Stimulated activated naive CD8-positive, alpha-beta T cell treated with anti-CD3 and anti-CD28 coated beads, Interleukin-15, Interleukin-2, amounts not matched to agents 100 U/mL and 50 U/mL, for 24 hours (primary cell): ENCODE results near the gene ZDHHC14.

Experiments
- ATAC-seq: fragments of 150-1000 bp; cut with Tn5 transposase; one replicate; pipeline ENCODE4 v1.10.0; 2021
- DNase-seq: peaks from one replicate; pipeline ENCODE4 v3.0.0; 2021

ZDHHC14 gene

DNA sequence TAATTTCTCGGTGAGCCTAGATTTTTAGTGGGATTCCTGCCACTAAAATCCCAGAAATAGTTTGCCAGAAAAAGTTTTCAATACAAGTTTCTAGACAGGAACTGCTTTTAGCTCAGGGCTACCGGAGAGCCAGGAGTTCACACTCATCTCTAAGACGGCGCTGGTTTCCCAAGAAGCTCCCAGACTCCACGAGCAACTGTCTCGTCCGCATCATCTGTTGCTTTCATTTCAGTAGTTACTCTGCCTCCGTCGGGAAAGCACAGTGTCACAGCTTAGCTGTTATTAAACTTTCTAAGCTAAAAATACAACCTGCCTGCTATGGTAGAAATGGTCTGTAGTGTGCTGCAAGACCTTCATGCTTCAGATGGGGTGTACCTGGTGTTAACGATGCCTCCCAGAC is 244.8 kb downstream of the ZDHHC14 start:
- DNase-seq (no peak), ATAC-seq (no peak)

DNA sequence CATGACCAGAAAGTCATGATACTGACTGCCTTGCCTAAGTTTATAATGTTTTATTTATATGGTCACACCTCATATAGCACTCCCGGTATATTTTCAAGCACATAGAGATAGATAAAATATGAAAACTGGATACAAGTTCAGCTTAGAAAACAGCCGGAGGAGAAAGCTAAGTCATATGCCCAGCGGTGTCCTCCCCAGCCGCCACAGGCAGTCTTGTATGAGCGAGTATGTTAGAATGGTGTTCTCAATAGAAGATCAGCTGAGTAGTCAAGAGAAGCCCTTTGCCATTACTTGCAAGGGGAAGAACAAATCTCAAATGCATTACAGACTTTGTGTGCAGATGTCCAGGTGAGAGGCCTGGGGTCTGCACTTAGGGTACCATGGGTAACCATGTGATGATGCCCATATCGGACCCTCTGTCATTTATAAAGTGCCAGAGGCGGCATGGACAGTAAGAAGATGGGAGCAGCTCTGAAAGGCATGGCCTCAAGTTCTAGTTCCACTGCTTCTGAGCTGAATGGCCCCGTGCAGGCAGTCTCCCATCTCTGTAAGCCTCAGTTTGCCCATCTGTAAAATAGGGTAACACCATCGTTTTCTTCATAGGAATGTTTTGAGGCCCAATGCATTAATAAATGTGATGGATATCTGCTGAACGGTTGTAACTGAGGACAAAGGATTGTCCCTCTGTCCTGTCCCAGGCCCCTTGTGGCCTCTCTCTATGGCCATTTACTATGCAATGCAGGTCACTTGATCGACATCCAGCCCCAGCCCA is 246.4 kb downstream of the ZDHHC14 start:
- DNase-seq (no peak), ATAC-seq (no peak)

DNA sequence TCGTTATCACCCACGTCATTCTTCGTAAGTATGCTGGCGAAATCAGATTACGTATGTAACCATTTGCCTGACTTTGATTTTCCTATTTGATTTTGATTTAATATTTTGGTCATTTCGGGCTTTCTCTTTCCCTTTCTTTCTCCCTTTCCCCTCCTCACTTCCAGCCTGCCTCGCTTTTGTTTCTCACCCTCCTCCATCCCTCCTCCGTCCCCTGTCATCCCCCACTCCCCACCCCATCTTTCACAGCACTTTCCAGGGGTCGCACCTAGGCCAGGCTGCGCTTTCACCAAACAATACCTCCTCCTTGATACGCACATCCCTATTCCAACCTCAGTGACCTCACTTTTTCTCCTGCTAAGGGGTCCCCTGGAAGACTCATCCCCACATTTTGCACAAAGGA is 247.5 kb downstream of the ZDHHC14 start:
- DNase-seq (no peak), ATAC-seq (no peak)

DNA sequence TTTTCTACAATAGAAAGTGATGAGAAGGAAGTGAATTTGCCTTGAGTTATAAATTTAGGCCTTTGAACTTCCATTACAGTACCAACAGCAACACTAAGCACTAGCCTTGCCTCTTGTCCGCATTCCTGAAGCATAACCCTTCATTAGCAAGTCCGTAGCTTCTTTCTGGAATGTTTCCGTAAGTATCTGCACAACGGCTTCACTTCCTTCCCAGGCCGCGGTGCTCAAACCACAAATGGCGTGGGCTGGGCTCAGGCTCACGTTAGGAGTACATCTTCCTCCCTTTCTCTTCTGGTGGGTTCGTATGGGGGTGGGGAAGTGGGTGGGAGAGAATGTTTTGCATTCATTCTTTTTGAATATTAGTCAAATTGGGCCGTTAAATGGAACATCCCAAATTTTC is 248.2 kb downstream of the ZDHHC14 start:
- DNase-seq, result peak; percentile 12
- ATAC-seq, result no peak

DNA sequence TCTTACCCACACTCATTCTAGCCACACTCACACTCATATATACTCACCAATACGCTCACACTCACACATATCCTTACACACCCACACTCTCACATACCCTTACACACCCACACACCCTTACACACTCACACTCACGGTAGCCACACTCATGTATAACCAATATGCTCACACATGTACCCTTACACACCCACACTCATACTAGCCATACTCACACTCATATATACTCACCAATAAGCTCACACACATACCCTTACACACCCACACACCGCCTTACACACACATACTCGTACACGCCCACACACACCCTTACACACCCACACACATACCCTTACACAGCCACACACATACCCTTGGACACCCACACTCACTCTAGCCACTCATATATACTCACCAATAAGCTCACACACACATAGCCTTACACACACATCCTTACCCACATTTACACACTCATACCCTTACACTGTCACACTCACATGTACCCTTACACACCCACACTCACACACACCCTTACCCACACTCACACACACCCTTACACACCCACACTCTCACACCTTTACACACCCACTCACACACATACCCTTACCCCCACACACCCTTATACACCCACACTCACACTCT is 249.6 kb downstream of the ZDHHC14 start:
- ATAC-seq, result peak; percentile 14
- DNase-seq, result no peak

DNA sequence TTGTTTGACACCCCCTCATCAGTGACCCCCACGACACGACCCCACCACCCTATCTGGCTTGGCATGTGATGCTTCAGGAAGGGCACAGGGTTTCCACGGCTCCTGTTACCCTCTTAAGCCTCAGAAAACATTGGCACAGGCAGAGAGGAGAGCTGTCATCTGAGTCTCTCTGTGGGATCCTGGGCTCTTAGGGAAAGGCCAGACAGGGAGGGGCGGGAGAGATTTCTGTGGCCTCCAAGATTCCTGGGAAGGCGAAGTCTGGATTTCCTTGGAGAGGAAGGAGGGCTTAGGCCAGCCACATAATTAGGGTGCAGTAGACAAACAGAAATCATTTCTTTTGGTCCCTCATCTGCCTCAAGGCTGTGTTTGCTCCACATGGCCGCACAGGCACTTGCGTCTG is 250.4 kb downstream of the ZDHHC14 start:
- ATAC-seq (no peak), DNase-seq (no peak)

DNA sequence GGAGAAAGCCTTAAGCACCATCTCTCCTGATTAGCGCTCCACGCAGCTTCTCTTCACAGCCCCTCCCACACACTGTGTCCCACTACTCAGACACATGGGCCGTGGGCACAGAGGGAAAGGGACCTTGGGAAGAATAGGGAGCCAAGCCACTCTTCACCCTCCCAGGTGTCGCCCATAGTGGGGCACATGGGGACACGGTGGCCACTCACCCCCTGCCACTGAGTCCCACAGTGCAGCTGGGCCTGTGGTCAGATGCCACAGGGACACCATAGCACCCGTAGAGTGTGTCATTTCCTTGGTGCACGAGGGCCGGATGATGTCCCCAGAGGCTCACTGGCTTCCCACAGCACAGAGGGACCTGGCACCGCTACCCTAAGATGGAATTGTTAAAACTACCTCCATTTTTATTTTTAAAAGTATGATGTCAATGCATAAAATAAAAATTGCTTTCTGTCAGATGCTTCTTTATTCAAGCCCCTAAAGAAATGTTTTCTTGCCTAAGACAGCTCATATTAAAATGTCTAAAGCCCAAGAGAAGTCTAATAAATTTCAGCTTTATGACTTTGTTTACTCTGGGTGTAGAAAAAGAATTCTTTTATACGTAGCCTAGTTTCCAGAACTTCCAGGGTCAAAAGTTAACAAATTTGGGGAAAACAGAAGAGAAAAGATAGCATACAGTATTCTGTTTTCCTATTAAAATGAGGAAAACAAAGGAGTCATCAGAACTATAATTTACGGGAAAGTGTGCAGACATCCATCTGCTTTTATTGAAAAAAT is 251.0 kb downstream of the ZDHHC14 start:
- no peak for DNase-seq
- ATAC-seq, result no peak

DNA sequence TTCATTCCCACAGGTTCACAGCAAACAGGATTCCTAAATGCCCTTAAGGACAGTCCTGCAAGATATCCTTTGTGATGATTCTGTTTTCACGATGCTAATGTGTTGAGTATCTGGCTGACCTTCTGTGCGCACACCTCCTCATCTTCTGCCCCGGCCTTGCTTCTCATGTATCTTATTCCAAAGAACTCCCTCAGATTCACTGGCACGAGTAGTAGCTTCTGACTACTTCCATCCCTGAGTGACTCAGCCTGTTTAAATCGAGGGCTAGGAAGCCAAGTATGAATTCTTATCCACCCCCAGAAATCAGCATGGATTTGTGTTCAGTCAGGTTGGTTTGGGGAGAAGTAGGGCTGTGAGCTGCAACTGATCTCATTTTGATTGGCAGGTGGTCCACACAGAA is 251.8 kb downstream of the ZDHHC14 start:
- ATAC-seq (no peak), DNase-seq (no peak)

DNA sequence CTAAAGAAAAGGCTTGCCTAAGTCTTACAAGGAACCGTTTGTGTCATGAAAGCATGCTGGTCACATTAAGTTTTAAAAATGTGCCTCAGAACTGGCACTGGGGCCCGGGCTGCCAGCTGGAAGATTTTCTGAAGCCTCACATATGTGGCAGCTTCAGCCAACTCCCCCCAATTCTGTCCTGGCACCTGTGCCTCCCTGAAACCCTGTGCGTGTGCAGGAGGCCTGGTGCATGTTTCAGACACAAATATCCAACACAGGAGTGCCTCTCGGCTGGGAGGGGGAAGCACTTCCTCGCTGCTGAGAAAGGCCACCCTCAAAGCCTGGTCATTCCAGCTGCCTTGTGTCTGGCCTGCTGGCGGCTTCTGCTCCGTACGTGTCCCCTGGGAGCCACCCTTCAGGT is 253.6 kb downstream of the ZDHHC14 start:
- DNase-seq (no peak), ATAC-seq (no peak)

DNA sequence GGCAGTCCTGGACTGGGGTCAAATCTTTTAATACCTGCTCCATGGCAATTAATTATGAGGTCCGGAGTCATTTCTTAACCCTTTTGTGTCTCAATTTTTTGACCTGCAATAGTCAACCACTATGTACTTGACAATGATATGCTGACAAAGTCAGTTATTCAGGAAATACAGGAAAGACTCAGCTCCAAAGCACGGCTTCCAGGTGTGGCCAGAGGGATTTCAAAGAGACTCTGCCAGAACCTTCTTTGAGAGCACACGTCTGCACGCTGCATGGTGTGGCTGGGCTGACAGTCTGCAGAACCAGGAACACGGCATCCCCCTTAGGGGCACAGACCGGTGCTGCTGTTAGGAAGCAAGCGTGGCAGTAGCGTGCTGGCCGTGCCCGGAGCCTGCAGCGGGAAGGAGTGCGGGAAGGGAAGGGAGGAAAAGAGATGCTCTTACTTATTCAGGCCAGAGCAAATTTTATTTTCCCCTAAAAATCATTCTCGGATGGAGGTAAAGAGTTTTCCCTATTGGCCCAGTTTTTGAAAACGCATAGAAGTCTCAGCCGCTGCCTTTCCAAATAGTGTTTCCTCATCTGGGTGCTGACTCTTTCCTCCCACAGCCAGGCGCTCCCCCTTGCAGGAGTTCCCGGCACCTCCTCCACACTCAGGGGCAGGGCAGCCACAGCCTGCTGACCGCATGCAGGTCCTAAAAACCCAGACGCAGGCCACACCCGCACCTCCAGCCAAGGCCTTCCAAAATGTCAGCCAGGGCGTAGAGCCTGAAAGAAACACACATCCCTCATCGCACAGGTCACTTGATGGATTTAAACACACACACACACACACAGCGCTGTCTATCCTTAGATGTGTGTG is 254.6 kb downstream of the ZDHHC14 start:
- no peak for ATAC-seq
- no peak for DNase-seq

DNA sequence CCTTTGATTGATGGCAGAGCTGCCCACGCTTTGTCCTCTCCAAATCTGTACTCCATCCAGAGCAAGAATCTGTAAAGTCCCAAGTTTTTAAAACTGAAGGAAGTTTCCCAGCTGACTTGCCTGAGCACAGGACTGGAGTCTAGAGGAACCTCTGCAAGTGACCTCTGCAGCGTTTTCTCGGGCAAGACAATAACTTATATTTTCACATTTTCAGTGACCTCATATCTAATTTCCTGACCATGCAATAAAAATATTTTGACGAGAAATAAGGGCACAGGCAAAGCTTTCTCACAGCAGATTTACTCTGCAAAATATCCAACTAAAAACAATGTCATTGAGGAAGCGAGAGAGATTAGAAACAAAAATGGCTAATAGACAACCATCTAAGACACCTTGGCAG is 256.5 kb downstream of the ZDHHC14 start:
- DNase-seq, result no peak
- ATAC-seq, result no peak

DNA sequence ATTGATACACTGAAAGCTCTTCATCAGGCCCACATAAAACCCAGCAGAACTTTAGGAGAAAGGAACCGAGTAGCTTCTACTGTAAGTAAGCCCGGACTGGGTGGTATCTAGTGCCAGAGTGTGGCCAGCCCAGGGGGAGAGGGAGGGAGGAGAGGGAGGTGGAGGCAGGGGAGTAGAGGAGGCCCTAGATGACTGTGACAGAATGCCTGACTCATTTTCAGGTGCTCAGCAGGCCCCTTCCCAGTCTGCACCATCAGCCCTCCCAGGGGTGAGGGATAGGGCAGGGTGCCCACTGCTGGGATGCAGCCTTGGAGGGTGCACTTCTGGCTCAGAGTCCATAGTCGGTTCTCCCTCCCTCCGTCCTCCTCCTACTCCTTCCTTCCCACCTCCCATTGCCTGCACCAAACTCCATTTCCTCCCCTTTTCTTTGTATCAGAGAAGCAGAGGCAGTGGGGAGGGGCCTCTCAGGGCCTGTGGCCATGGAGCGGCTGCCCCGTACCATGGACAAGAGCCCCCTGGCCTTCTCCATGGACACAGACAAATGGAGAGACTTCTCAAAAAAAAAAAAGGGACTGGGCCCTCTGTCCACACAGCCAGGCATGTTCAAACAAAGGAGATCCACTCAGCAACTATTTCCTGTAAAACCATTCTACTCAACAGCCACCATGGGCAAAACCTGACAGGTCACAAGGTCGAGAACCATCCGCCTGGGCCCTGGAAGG is 257.1 kb downstream of the ZDHHC14 start:
- ATAC-seq (no peak), DNase-seq (no peak)

DNA sequence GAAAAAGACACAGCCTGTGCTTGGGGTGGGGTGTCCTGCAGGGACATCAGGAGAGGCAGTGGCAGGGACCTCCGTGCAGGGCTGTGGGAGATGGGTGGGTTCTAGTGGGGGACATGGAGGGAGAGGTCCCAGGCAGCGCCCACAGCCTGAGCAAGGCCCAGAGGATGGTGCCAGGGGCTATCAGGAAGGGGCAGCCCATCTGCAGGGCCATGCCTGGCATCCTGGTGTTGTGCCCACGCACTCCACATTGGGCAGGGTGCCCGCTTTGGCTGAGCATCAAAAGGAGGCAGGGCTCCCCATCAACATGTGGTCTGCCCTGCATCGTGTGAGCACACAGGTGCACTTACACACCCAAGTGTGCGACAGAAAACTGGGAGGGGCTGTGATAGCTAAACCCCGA is 257.8 kb downstream of the ZDHHC14 start:
- DNase-seq, result no peak
- ATAC-seq, result no peak

DNA sequence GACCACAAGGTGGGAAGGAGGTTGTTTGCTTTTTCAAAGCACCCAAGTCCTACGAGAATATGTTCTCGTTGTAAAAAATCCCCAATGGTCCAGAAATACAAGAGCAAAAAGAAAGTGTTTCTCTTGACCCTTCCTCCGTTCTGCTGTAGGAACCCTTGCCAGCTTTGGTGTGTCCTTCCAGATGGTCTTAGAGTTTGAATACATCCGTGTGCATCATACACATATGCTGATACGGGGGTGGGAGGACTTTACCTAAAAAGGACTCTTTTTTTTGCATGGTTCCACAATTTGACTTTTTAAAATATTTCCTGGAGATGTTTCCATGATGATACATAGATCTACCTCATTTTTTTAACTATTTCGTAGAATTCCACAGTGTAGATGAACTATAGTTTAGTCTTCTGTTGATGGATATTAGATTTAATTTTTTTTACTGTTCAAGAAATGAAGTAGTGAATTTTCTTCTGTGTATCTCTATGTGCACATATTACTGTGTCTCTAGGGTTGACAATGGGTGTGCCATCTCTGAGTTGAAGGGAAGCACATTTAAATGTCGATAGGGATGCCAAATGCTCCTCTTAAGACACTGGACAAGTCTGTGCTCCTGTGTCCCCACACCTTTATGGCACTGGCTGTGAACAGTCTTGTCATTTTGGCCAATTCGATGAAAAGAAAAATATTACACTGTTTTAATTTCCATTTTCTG is 259.9 kb downstream of the ZDHHC14 start:
- DNase-seq, result no peak

DNA sequence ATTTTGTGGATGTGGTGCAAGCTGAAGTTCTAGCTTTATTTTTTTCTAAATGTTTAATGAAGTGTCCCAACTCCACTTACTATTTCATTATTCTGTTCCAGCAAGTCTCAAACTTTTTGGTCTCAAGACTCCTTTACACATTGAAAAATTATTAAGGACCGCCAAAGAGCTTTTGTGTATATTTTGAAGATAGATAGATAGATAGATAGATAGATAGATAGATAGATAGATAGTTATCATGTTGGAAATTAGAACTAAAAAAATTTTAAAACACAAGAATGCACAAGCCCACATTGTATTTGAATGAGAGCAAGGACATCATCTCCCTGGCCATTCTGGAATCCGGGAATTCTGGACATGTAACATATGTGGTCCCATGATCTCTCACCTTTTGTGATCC is 260.8 kb downstream of the ZDHHC14 start:
- no peak for ATAC-seq
- no peak for DNase-seq

More for the DNA sequence above, 259.9 kb downstream of the ZDHHC14 start:
- ATAC-seq, result no peak

DNA sequence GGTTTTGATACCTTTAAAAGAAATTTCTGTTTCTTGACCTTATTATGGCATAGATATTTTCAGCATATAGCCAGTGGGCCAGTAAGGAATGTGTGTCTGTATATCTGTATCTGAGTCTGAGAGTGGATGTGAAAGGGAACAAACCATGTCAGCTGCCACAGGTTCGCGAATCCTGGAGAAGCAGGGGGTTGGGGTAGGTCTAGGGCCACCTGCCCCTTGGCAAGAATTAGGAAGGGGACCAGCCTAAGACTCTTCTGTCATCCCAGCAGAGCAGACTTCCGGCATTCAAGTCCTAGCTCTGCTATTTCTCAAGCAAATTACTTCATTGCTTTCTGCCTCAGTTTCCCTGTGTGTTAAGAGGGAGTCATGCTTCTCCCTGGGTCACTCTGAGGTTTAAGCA is 261.7 kb downstream of the ZDHHC14 start:
- DNase-seq (no peak), ATAC-seq (no peak)

DNA sequence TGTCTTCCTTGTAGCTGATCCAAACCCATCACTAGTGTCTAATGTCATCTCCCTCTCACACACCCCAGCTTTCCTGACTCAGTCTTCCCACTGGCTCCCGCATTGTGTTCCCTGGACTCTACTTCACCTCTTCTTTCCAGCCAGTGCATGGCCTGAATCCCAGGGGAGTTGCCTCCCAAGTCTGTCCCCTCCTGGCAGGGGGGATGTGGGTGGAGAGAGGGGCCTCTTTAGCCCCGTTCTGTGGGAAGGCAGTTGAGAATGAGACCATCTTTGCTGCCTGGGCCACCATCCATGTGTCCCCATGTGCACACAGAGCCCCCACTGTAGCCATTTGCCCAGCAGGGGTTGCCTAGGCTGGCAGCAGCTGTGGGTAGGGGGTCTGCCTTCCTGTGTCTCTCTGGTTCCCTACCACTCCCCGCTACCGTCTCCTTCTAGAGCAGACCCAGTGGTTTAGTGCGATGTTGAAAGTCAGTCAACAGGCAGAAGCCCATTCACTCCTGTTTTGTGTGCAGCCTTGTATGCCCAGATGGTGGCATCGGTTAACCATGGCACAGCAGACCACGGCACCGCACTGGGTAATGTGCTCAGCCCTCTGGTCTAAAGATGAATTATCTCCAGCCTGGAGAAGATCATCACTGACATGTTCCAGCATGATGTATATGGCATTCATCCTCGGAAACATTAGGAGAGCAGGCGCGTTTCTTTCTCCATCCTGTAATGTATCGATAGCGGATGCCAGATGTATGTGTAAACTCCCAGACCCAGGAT is 263.2 kb downstream of the ZDHHC14 start:
- ATAC-seq (no peak), DNase-seq (peak; percentile 30)

DNA sequence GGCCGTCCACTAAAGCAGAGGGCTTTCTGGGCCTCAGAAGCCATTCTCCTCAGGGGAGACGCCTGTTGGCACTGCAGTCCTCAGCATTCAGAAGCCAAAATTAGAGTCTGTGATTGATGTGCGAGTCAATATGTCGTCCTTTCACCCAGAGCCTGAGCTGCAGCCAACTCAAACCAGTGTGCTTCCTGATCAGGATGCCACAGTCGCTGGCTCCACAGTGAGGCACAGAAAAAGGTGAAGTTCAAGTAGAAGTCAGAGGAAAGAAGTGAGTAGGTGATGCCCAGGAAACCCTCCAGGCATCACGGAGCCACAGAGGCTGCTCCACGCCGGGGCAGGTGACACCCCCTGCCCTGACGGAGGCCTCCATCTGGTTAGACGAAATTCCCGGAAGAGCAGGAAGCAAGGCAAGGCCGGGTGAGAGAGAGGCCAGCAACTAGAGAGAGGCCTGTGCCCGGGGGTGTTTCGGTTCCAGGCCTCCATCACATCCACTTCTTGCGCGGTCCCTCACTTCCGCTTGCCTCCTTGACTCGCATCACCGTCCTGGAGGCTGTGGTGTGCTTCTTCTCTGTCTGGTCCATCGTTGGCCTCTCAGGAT is 264.3 kb downstream of the ZDHHC14 start:
- no peak for ATAC-seq

DNA sequence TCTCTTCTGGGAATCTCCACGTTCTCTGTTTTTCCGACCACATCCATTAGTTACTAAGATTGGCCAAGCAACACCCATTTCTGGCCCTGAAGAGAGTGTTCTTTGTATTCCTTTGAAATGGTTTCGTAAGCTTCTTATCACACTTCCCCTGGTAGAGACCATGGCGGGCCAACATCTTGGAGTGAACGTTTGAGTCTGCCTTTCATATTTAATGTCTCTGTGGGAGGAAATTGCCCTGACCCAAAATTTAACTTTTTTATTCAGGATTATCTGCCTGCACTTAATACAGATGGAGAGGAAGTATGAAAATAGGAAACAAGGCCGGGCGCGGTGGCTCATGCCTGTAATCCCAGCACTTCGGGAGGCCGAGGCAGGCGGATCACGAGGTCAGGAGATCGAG is 265.0 kb downstream of the ZDHHC14 start:
- ATAC-seq (no peak), DNase-seq (no peak)

More for the DNA sequence above, 264.3 kb downstream of the ZDHHC14 start:
- no peak for DNase-seq
